Ascending aorta (tissue), 2 donors: ENCODE results near the gene SUPT16H. TPM values are rescaled to one million over a fixed set of nuclear protein-coding genes. Genes with fewer than 3 reads are reported as not detected.

Experiments
- DNase-seq, 2 donors: peaks; one replicate each; pipeline ENCODE4 v3.0.0-alpha.2; 2019; ENCODE audit warnings: low spot score in 2 of 2
- H3K27ac ChIP-seq, 2 donors: fragments of 200-600 bp; sonication (generic); one replicate each; pipeline ENCODE4 v1.5.1; 2016 to 2017; ENCODE audit warnings: mild to moderate bottlenecking in 1 of 2
- H3K27me3 ChIP-seq: fragments of 200-600 bp; sonication (generic); one replicate; pipeline ENCODE4 v1.5.1; 2017
- H3K36me3 ChIP-seq, 2 donors: fragments of 200-600 bp; sonication (generic); one replicate each; pipeline ENCODE4 v1.5.1; 2016
- H3K4me1 ChIP-seq, 2 donors: fragments of 200-600 bp; sonication (generic); one replicate each; pipeline ENCODE4 v1.5.1; 2016 to 2017; ENCODE audit warnings: mild to moderate bottlenecking in 1 of 2
- H3K4me3 ChIP-seq, 2 donors: fragments of 200-600 bp; sonication (generic); one replicate each; pipeline ENCODE4 v1.5.1; 2016 to 2017; ENCODE audit warnings: mild to moderate bottlenecking in 1 of 2
- H3K9me3 ChIP-seq, 2 donors: fragments of 200-600 bp; sonication (generic); one replicate each; pipeline ENCODE4 v1.5.1; 2016
- intact Hi-C: fragments of 100-400 bp; cut with DNase I; formaldehyde crosslinking; loops from one replicate; pipeline ENCODE4 v1.15.1; 2023
- total RNA-seq: library from RNA; depleted of rRNA; stranded (reverse); fragments of >200 nt; gene quantifications from one replicate; pipeline ENCODE4 v1.1.0, GENCODE V29; 2016
- TF ChIP-seq, protein P1 (sequence below), 3 experiments: fragments of 200-600 bp in 2 of 3; fragments of 450-650 bp in 1 of 3; sonication (generic) in 2 of 3; IDR thresholded peaks; one replicate each; pipeline ENCODE4 v1.5.1; 2016 to 2019; ENCODE audit warnings: antibody characterized with exemption in 3 of 3, mild to moderate bottlenecking in 1 of 3, moderate library complexity in 1 of 3

The SUPT16H gene
- total RNA-seq, 1 donor from 2014 or later: 13.5 TPM

DNA sequence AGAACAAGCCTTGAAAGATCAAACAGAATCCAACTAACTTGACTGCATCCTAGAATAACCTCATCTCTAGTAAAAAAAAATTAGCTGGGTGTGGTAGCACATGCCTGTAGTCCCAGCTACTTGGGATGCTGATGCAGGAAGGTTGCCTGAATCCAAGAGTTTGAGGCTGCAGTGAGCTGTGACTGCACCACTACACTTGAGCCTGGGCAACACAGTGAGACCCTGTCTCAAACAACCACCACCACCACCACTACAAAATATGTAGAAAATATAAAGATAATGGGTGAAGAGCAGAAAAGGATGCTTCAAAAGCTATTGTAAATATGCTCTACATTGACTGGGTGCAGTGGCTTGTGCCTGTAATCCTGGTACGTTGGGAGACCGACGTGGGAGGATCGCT lies 27.3 kb downstream of the SUPT16H start:
- TF ChIP-seq, protein P1, sequence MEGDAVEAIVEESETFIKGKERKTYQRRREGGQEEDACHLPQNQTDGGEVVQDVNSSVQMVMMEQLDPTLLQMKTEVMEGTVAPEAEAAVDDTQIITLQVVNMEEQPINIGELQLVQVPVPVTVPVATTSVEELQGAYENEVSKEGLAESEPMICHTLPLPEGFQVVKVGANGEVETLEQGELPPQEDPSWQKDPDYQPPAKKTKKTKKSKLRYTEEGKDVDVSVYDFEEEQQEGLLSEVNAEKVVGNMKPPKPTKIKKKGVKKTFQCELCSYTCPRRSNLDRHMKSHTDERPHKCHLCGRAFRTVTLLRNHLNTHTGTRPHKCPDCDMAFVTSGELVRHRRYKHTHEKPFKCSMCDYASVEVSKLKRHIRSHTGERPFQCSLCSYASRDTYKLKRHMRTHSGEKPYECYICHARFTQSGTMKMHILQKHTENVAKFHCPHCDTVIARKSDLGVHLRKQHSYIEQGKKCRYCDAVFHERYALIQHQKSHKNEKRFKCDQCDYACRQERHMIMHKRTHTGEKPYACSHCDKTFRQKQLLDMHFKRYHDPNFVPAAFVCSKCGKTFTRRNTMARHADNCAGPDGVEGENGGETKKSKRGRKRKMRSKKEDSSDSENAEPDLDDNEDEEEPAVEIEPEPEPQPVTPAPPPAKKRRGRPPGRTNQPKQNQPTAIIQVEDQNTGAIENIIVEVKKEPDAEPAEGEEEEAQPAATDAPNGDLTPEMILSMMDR (IDR thresholded peaks at IDR 0.05): no peak
- no peaks in the 10 kb centered on the region for H3K27me3 ChIP-seq
- peaks cover 92 to 96% of the 10 kb centered on the region in 2 donors for H3K36me3 ChIP-seq
- no peak overlapping the region for H3K4me3 ChIP-seq
- intact Hi-C loops: no loop called here
- H3K4me1 ChIP-seq: no peaks in the 10 kb centered on the region
- no peaks in the 10 kb centered on the region for H3K9me3 ChIP-seq
- H3K27ac ChIP-seq: no peak overlapping the region
- no peak for DNase-seq

DNA sequence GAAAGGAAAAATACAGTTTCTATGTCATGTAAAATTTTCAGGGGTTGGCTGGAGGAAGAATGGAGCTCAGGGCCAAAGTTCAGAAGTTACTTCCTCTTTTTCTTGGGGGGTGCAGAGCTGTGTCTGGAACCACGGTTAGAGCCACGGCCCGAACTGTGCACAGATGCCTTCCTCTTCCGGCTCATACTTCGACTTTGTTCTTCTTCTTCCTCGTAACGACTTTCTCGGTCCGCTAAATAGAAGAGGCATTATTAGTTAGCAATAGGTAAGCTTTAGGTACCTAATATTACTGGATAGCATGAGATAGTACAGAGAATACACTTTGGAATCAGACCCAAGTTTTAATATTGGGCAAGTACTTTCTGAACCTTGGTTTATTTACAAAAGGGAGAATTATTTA lies 31.2 kb downstream of the SUPT16H start:
- intact Hi-C loops: no loop called here
- Histone ChIP-seq H3K27ac (no peak overlapping the region), H3K36me3 (peaks cover 55 to 62% of the 10 kb centered on the region in 2 donors)

DNA sequence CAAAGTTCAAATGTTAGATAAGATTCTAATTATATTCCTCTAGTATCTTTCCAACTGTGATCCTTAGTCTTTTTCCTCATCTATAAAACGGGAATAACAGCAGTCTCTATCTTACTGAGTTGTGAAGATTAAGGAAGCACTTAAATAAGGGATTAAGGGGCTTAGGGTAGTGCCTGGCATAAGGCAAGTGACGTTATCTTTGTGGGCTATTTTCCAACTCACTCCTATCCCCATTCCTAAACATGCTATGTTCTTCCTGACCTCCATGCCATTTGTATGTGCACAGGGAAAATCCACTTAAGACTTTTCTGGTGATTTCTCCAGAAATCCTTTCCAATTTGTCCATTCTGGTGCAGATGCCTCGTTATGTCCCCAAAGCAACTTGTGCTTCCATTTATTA lies 33.3 kb downstream of the SUPT16H start:
- intact Hi-C loops: no loop called here
- Histone ChIP-seq H3K4me3 (no peak overlapping the region), H3K36me3 (peaks cover 34 to 41% of the 10 kb centered on the region in 2 donors), H3K27me3 (no peaks in the 10 kb centered on the region), H3K9me3 (no peaks in the 10 kb centered on the region), H3K4me1 (no peaks in the 10 kb centered on the region), H3K27ac (no peak overlapping the region)
- no peak for DNase-seq
- TF ChIP-seq, protein P1 (IDR thresholded peaks at IDR 0.05): no peak

More for the DNA sequence above, 31.2 kb downstream of the SUPT16H start:
- no peaks in the 10 kb centered on the region for H3K9me3 ChIP-seq
- no peak overlapping the region for H3K4me3 ChIP-seq
- DNase-seq: no peak
- H3K4me1 ChIP-seq: no peaks in the 10 kb centered on the region
- H3K27me3 ChIP-seq: no peaks in the 10 kb centered on the region
- TF ChIP-seq, protein P1 (IDR thresholded peaks at IDR 0.05): no peak

DNA sequence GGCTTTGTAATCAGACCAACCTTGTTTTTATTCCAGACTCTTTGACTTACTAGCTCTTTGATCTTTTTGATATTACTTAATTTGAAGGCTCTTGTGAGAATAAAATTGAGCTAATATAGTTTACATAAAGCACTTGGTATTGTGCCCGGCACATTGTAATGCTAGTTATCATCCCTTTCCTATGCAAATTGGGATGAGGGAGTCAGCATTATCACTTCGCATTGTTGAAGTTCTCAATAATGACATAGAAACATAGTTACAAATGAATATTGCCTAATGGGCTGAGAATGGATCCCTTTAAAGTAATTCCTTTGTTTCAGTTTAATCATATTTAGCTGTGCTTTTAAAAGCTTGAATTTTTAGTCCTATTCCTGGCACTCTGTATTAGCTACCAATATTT lies 36.6 kb downstream of the SUPT16H start:
- H3K4me1 ChIP-seq: no peaks in the 10 kb centered on the region
- TF ChIP-seq, protein P1 (IDR thresholded peaks at IDR 0.05): no peak
- H3K9me3 ChIP-seq: no peaks in the 10 kb centered on the region
- no peak overlapping the region for H3K4me3 ChIP-seq
- no peaks in the 10 kb centered on the region for H3K27me3 ChIP-seq
- DNase-seq: no peak
- intact Hi-C loops: no loop called here
- H3K27ac ChIP-seq: no peak overlapping the region
- peaks cover 4 to 12% of the 10 kb centered on the region in 2 donors for H3K36me3 ChIP-seq

DNA sequence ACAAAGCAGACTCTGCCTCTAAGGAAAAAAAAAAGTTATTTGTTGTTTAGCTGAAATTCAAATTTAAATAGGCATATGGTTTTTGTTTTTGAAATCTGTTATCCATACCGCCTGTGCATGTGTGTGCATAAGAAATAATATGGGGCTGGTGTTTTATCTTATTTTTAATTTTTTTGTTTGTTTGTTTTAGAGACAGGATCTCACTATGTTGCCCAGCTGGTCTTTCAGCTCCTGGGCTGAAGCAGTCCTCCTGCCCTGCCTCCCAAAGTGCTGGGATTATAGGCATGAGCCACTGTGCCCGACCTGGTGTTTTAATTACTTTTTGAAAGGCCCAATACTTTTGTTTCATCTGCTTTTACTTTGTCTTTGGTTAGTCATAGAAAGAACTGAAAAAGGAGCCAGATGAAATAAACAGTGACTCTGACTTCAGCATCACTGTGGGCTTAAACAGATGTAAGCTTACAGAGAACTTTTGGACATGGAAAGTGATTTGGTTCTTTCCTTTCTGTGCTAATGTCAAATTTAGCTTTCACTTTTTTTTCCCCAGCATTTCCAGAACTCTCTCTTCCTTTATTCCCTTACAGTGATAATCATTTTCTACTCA lies 37.2 kb downstream of the SUPT16H start:
- TF ChIP-seq, protein P1 (IDR thresholded peaks at IDR 0.05): no peak
- no peaks in the 10 kb centered on the region for H3K9me3 ChIP-seq
- H3K4me1 ChIP-seq: no peaks in the 10 kb centered on the region
- no peak for DNase-seq
- H3K27ac ChIP-seq: no peak overlapping the region
- peaks cover 0 to 7% of the 10 kb centered on the region in 2 donors for H3K36me3 ChIP-seq
- H3K27me3 ChIP-seq: no peaks in the 10 kb centered on the region
- no peak overlapping the region for H3K4me3 ChIP-seq
- intact Hi-C loops: no loop called here
